Mammary microvascular endothelial cell (primary cell): ENCODE measurements around the gene EFHD2. TPM values are rescaled to one million over a fixed set of nuclear protein-coding genes. Genes with fewer than 3 reads are reported as not detected.

Experiments
- total RNA-seq: library from RNA; depleted of rRNA; stranded (reverse); fragments of >200 nt; gene quantifications from 2 replicates; pipeline ENCODE4 v1.2.3, GENCODE V29; 2015

EFHD2 gene
- total RNA-seq = 242 and 252 TPM in 2 replicates

DNA sequence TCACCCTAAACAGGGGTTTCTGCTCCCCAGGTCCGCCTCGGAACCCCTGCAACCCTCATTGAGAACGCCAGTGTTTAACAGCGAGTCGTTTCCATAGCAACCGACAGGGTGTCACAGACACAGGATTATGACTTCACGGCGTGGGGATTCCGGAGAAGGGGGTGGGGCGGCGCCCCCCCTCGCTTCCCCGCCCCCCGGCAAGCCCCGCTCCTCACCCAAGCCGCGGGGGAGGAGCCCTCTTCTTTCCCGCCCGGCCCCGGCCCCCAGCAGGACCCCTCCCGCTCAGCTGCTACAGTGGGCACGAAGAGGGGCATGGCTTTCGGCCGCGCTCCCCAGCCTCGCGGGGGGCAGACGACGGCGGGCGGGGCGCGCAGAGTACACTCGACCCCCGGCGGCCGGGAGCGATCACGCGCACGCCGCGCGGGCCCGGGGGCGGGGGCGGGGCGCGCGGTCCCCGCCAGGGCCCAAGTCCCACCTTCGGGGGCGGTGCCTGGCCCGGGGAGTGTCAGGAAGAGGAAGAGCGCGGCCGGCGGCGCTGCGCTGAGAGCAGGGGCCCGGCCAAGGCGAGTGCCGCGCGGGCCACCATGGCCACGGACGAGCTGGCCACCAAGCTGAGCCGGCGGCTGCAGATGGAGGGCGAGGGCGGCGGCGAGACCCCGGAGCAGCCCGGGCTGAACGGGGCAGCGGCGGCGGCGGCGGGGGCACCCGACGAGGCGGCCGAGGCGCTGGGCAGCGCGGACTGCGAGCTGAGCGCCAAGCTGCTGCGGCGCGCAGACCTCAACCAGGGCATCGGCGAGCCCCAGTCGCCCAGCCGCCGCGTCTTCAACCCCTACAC is at the start of gene EFHD2:
Gene EFHD2, plus strand, starts transcription at position 501 of the 835 bp plus-strand sequence. Its CDS starts 84 bp downstream, at position 585.

DNA sequence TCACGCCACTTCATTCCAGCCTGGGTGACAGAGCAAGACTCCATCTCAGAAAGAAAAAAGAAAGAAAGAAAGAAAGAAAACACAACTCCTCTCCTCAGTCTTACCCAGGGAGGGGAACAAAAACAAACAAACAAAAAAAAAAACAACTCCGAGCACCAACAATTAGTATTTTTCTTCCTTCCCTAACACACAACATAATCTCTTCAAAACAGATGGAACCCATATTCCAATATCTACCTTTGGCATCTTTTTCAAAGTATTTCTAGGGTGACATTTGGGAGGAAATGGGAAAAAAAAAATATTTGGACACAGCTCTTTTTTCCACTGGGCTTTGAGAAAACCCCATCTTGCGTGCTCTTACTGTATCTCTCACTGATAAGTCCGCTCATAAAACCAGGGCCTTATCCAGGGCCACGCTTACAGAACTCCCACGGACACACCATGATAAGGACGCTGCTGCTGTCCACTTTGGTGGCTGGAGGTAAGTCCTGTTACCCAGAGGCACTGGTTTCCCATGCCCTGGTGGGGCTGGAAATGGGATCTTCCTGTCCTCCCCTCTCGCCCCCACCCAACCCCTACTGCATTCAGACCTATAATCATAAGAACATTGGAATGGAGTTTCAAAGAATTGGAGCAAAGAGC is 46.7 kb downstream of the EFHD2 start, which contains the start of gene CELA2A:
Gene CELA2A, plus strand, starts transcription at position 420 of the 642 bp plus-strand sequence. Its CDS starts 22 bp downstream, at position 442.

GRCh38 chr1:15475752-15476314 is 66.1 kb downstream of the EFHD2 start, which contains the start of gene CELA2B:
CELA2B (plus strand) TSS chr1:15476104; CDS start chr1:15476126, 22 bp downstream.

Other genes with a start within 250 kb of the EFHD2 start
- gene FHAD1, start 162.7 kb upstream of the EFHD2 start, total RNA-seq = 0.39 and 0.40 TPM in 2 replicates
- not detected in 2 replicates for gene CTRC, start 28.6 kb downstream of the EFHD2 start, total RNA-seq
- gene CELA2A, start 46.8 kb downstream of the EFHD2 start, total RNA-seq = not detected in 2 replicates
- gene CELA2B, start 66.2 kb downstream of the EFHD2 start, total RNA-seq = not detected in 2 replicates
- 11.3 and 17.4 TPM in 2 replicates for gene CASP9, start 114.3 kb downstream of the EFHD2 start, total RNA-seq
- gene DNAJC16, start 117.0 kb downstream of the EFHD2 start, total RNA-seq = 10.5 and 13.9 TPM in 2 replicates
- gene AGMAT, start 175.2 kb downstream of the EFHD2 start, total RNA-seq = 1.6 and 2.5 TPM in 2 replicates
- 7.8 and 7.9 TPM in 2 replicates for gene DDI2, start 207.6 kb downstream of the EFHD2 start, total RNA-seq